GM23338 (cell line): ENCODE results near the gene CRYGD. TPM values are rescaled to one million over a fixed set of nuclear protein-coding genes. Genes with fewer than 3 reads are reported as not detected.
A peak's percentile ranks its signal among the peaks of the same experiment; 100 is the strongest.

Source experiments
- ATAC-seq: fragments of 200-7000 bp; cut with Tn5 transposase; 3 replicates; pipeline ENCODE4 v1.9.1; 2020
- DNase-seq: peaks from one replicate; pipeline ENCODE4 v3.0.0-alpha.2; 2015; ENCODE audit warnings: low spot score
- H2AFZ ChIP-seq: fragments of 200-600 bp; sonication (generic); 2 replicates; pipeline ENCODE4 v1.8.0; 2016; ENCODE audit warnings: antibody characterized with exemption, mild to moderate bottlenecking, moderate library complexity
- H3F3A ChIP-seq: fragments of 200-600 bp; sonication (generic); replicated peaks from 2 replicates; pipeline ENCODE4 v1.8.0; 2017; ENCODE audit warnings: antibody characterized with exemption, mixed run types, low read depth
- H3K27ac ChIP-seq: fragments of 200-600 bp; sonication (generic); 2 replicates; pipeline ENCODE4 v1.6.1; 2016; ENCODE audit warnings: low read depth
- H3K27me3 ChIP-seq: fragments of 200-600 bp; sonication (generic); 2 replicates; pipeline ENCODE4 v1.8.0; 2016; ENCODE audit warnings: mild to moderate bottlenecking, mixed run types, moderate library complexity; ENCODE audit not compliant: insufficient read depth
- H3K36me3 ChIP-seq: fragments of 200-600 bp; sonication (generic); 2 replicates; pipeline ENCODE4 v1.8.0; 2016; ENCODE audit warnings: mild to moderate bottlenecking; ENCODE audit not compliant: insufficient read depth
- H3K4me1 ChIP-seq: fragments of 200-600 bp; sonication (generic); 2 replicates; pipeline ENCODE4 v1.8.0; 2016; ENCODE audit warnings: mild to moderate bottlenecking, moderate library complexity; ENCODE audit not compliant: insufficient read depth
- H3K4me2 ChIP-seq: fragments of 200-600 bp; sonication (generic); 2 replicates; pipeline ENCODE4 v1.7.1; 2017; ENCODE audit warnings: mixed run types
- H3K4me3 ChIP-seq: fragments of 200-600 bp; sonication (generic); 2 replicates; pipeline ENCODE4 v1.6.1; 2016; ENCODE audit warnings: mixed run types
- H3K79me2 ChIP-seq: fragments of 200-600 bp; sonication (generic); replicated peaks from 2 replicates; pipeline ENCODE4 v1.8.0; 2017; ENCODE audit warnings: mild to moderate bottlenecking; ENCODE audit not compliant: insufficient read depth
- H3K9me2 ChIP-seq: fragments of 200-600 bp; sonication (generic); 2 replicates; pipeline ENCODE4 v1.8.0; 2017; ENCODE audit not compliant: insufficient read depth
- H4K20me1 ChIP-seq: fragments of 200-600 bp; sonication (generic); replicated peaks from 2 replicates; pipeline ENCODE4 v1.8.0; 2017; ENCODE audit warnings: mild to moderate bottlenecking; ENCODE audit not compliant: insufficient read depth
- H3K27ac Mint-ChIP-seq: 2 replicates; pipeline ENCODE4 v1.8.0; 2020; ENCODE audit warnings: inconsistent platforms, mild to moderate bottlenecking, moderate library complexity, mixed read lengths
- H3K27me3 Mint-ChIP-seq: 3 replicates; pipeline ENCODE4 v1.8.0; 2022; ENCODE audit warnings: low read depth, mild to moderate bottlenecking, moderate library complexity, mixed read lengths, inconsistent platforms; ENCODE audit not compliant: insufficient read depth, poor library complexity
- H3K36me3 Mint-ChIP-seq: 3 replicates; pipeline ENCODE4 v1.8.0; 2021; ENCODE audit warnings: low read depth, mild to moderate bottlenecking, inconsistent platforms, moderate library complexity, mixed read lengths
- H3K4me1 Mint-ChIP-seq: 3 replicates; pipeline ENCODE4 v1.8.0; 2020; ENCODE audit warnings: mild to moderate bottlenecking, inconsistent platforms, mixed read lengths
- H3K4me3 Mint-ChIP-seq: 3 replicates; pipeline ENCODE4 v1.8.0; 2021; ENCODE audit warnings: moderate library complexity, mild to moderate bottlenecking, inconsistent platforms, mixed read lengths
- H3K9me3 Mint-ChIP-seq: 3 replicates; pipeline ENCODE4 v1.8.0; 2020; ENCODE audit warnings: moderate library complexity, mild to moderate bottlenecking, inconsistent platforms, mixed read lengths
- CREB1 ChIP-seq: fragments of 250-450 bp; sonication (Bioruptor Pico); IDR thresholded peaks from 2 replicates; pipeline ENCODE4 v1.5.0; 2020; ENCODE audit warnings: low read depth, mild to moderate bottlenecking, moderate library complexity
- ETS1 ChIP-seq: IDR thresholded peaks from 2 replicates; pipeline ENCODE4 v1.6.1; 2016; ENCODE audit warnings: antibody characterized with exemption
- EZH2 ChIP-seq: fragments of 200-600 bp; sonication (generic); IDR thresholded peaks from one replicate; pipeline ENCODE4 v1.8.0; 2017; ENCODE audit warnings: antibody characterized with exemption, mild to moderate bottlenecking, low read depth; ENCODE audit not compliant: unreplicated experiment
- EZH2phosphoT487 ChIP-seq: fragments of 200-600 bp; sonication (generic); IDR thresholded peaks from one replicate; pipeline ENCODE4 v1.8.1; 2018; ENCODE audit warnings: antibody characterized with exemption; ENCODE audit not compliant: unreplicated experiment
- JUNB ChIP-seq: IDR thresholded peaks from one replicate; pipeline ENCODE4 v1.6.1; 2016; ENCODE audit warnings: antibody characterized with exemption; ENCODE audit not compliant: unreplicated experiment
- NANOG ChIP-seq: IDR thresholded peaks from 2 replicates; pipeline ENCODE4 v1.6.1; 2016; ENCODE audit warnings: antibody characterized with exemption, borderline replicate concordance
- POLR2AphosphoS5 ChIP-seq: IDR thresholded peaks from 2 replicates; pipeline ENCODE4 v1.6.1; 2016; ENCODE audit warnings: antibody characterized with exemption, low read depth
- ZNF114 ChIP-seq: fragments of 250-450 bp; sonication (Bioruptor Pico); IDR thresholded peaks from 2 replicates; pipeline ENCODE4 v1.5.0; 2020; ENCODE audit warnings: mild to moderate bottlenecking, moderate library complexity
- ZNF331 ChIP-seq: fragments of 250-450 bp; sonication (Bioruptor Pico); IDR thresholded peaks from 2 replicates; pipeline ENCODE4 v1.5.0; 2020; ENCODE audit warnings: low read depth, mild to moderate bottlenecking, moderate library complexity
- polyA plus RNA-seq: library from polyadenylated mRNA; unstranded; fragments of >200 nt; fragmentation: Nextera tagmentation; extraction: Ambion mirVana; gene quantifications from 2 replicates; pipeline ENCODE4 v1.2.1, GENCODE V29; 2016
- total RNA-seq: library from RNA; depleted of rRNA; stranded (reverse); fragments of >200 nt; shearing (Covaris generic); gene quantifications from 2 replicates; pipeline ENCODE4 v1.2.3, GENCODE V29; 2014
- TF ChIP-seq, protein P1 (sequence below), 2 experiments: fragments of 200-600 bp in 1 of 2; sonication (generic) in 1 of 2; conservative IDR thresholded peaks; 2 replicates each; pipeline versions ENCODE4 v1.5.1 to v1.6.1; 2016 to 2017; ENCODE audit warnings: antibody characterized with exemption in 2 of 2, low read depth in 2 of 2, mild to moderate bottlenecking in 2 of 2, moderate library complexity in 1 of 2
- TF ChIP-seq, protein P2 (sequence below): IDR thresholded peaks from one replicate; pipeline ENCODE4 v1.6.1; 2018; ENCODE audit warnings: antibody characterized with exemption; ENCODE audit not compliant: unreplicated experiment

CRYGD gene
- total and polyA plus RNA-seq, 2 experiments from 2014 or later: 3.4 to 23.9 TPM

GRCh38 chr2:208090420-208090819 lies 33.9 kb downstream of the CRYGD start:
- ATAC-seq: no peak
- H3K4me2 ChIP-seq: no peak overlapping the region
- no peaks in the 10 kb centered on the region for H3K36me3 ChIP-seq
- no peaks in the 10 kb centered on the region for H3F3A ChIP-seq
- Mint-ChIP-seq H3K4me1 (no peaks in the 10 kb centered on the region), H3K36me3 (no peaks in the 10 kb centered on the region; the same call in 2 of the 3 replicates), H3K4me3 (no peak overlapping the region), H3K27ac (no peak overlapping the region), H3K9me3 (no peaks in the 10 kb centered on the region), H3K27me3 (peaks cover 2% of the 10 kb centered on the region)
- DNase-seq: no peak
- H3K27ac ChIP-seq: no peak overlapping the region
- no peak overlapping the region for H2AFZ ChIP-seq
- no peaks in the 10 kb centered on the region for H3K27me3 ChIP-seq
- TF ChIP-seq ETS1: no peak
- TF ChIP-seq ZNF331 (CRISPR knock-in tag): no peak
- TF ChIP-seq POLR2AphosphoS5: no peak
- no peak for TF ChIP-seq CREB1
- TF ChIP-seq, protein P1, sequence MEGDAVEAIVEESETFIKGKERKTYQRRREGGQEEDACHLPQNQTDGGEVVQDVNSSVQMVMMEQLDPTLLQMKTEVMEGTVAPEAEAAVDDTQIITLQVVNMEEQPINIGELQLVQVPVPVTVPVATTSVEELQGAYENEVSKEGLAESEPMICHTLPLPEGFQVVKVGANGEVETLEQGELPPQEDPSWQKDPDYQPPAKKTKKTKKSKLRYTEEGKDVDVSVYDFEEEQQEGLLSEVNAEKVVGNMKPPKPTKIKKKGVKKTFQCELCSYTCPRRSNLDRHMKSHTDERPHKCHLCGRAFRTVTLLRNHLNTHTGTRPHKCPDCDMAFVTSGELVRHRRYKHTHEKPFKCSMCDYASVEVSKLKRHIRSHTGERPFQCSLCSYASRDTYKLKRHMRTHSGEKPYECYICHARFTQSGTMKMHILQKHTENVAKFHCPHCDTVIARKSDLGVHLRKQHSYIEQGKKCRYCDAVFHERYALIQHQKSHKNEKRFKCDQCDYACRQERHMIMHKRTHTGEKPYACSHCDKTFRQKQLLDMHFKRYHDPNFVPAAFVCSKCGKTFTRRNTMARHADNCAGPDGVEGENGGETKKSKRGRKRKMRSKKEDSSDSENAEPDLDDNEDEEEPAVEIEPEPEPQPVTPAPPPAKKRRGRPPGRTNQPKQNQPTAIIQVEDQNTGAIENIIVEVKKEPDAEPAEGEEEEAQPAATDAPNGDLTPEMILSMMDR (conservative IDR thresholded peaks at IDR 0.05; ENCODE audit: low read depth in 2 of 2): no peak
- no peak for TF ChIP-seq EZH2
- TF ChIP-seq ZNF114 (CRISPR knock-in tag): no peak
- no peak for TF ChIP-seq NANOG
- TF ChIP-seq, protein P2, sequence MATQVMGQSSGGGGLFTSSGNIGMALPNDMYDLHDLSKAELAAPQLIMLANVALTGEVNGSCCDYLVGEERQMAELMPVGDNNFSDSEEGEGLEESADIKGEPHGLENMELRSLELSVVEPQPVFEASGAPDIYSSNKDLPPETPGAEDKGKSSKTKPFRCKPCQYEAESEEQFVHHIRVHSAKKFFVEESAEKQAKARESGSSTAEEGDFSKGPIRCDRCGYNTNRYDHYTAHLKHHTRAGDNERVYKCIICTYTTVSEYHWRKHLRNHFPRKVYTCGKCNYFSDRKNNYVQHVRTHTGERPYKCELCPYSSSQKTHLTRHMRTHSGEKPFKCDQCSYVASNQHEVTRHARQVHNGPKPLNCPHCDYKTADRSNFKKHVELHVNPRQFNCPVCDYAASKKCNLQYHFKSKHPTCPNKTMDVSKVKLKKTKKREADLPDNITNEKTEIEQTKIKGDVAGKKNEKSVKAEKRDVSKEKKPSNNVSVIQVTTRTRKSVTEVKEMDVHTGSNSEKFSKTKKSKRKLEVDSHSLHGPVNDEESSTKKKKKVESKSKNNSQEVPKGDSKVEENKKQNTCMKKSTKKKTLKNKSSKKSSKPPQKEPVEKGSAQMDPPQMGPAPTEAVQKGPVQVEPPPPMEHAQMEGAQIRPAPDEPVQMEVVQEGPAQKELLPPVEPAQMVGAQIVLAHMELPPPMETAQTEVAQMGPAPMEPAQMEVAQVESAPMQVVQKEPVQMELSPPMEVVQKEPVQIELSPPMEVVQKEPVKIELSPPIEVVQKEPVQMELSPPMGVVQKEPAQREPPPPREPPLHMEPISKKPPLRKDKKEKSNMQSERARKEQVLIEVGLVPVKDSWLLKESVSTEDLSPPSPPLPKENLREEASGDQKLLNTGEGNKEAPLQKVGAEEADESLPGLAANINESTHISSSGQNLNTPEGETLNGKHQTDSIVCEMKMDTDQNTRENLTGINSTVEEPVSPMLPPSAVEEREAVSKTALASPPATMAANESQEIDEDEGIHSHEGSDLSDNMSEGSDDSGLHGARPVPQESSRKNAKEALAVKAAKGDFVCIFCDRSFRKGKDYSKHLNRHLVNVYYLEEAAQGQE: no peak
- H3K79me2 ChIP-seq: no peaks in the 10 kb centered on the region
- H3K4me1 ChIP-seq: no peaks in the 10 kb centered on the region
- no peaks in the 10 kb centered on the region for H4K20me1 ChIP-seq
- H3K4me3 ChIP-seq: no peak overlapping the region
- H3K9me2 ChIP-seq: no peaks in the 10 kb centered on the region

- Mint-ChIP-seq H3K27ac (no peak overlapping the region), H3K9me3 (no peaks in the 10 kb centered on the region), H3K4me1 (no peaks in the 10 kb centered on the region), H3K4me3 (no peak overlapping the region), H3K36me3 (no peaks in the 10 kb centered on the region; the same call in 2 of the 3 replicates), H3K27me3 (no peaks in the 10 kb centered on the region)
- Histone ChIP-seq H3K4me1 (no peaks in the 10 kb centered on the region), H3K27me3 (no peaks in the 10 kb centered on the region), H3K36me3 (no peaks in the 10 kb centered on the region), H3F3A (no peaks in the 10 kb centered on the region), H3K4me2 (no peak overlapping the region), H3K9me2 (no peaks in the 10 kb centered on the region), H3K4me3 (no peak overlapping the region), H3K27ac (no peak overlapping the region), H3K79me2 (no peaks in the 10 kb centered on the region), H4K20me1 (no peaks in the 10 kb centered on the region), H2AFZ (0 out of 2 replicates have a peak overlapping the region, but pooled peaks have one; percentile 23)
- ATAC-seq (no peak), DNase-seq (no peak)
- TF ChIP-seq EZH2phosphoT487: no peak
- no peak for TF ChIP-seq CREB1
- TF ChIP-seq ZNF331 (CRISPR knock-in tag): no peak
- no peak for TF ChIP-seq ETS1
- no peak for TF ChIP-seq ZNF114 (CRISPR knock-in tag)
- no peak for TF ChIP-seq JUNB
- TF ChIP-seq NANOG: no peak
- TF ChIP-seq, protein P1 (conservative IDR thresholded peaks at IDR 0.05; ENCODE audit: low read depth in 2 of 2): no peak
These were observed 38.3 kb downstream of the CRYGD start for GRCh38 chr2:208086029-208086428.
